ENCODE results near the gene WBP2. TPM values are rescaled to one million over a fixed set of nuclear protein-coding genes. Genes with fewer than 3 reads are reported as not detected.

Gene WBP2
- total and polyA plus RNA-seq, 2 of the 13 experiments (the other 11 are each of a cell fraction or from before 2014, with no cell fraction given) = 29.2 to 29.5 TPM

GRCh38 chr17:75893305-75894048 lies 38.3 kb upstream of the WBP2 start (continued):
- TF ChIP-seq ZNF407 (CRISPR knock-in tag; IDR thresholded peaks at IDR 0.05; ENCODE audit: not compliant biosample characterization) (peak; percentile 21), AGO2 (optimal IDR thresholded peaks at IDR 0.05; ENCODE audit: low read depth, low read length) (peak; percentile 17), SALL2 (CRISPR knock-in tag; IDR thresholded peaks at IDR 0.05) (0 out of 2 replicates have a peak, but pooled peaks have one; percentile 44), ZNF343 (CRISPR knock-in tag; IDR thresholded peaks at IDR 0.05) (0 out of 2 replicates have a peak, but pooled peaks have one; percentile 45), ATF7 (IDR thresholded peaks at IDR 0.05) (no peak), ATF7 (CRISPR knock-in tag; IDR thresholded peaks at IDR 0.05) (0 out of 2 replicates have a peak, but pooled peaks have one; percentile 18), HNF4G (IDR thresholded peaks at IDR 0.05; ENCODE audit: borderline replicate concordance, low read depth, low read length) (peak; percentile 7; the same call in 1 of the 2 replicates), HNF4G (CRISPR knock-in tag; IDR thresholded peaks at IDR 0.05; ENCODE audit: borderline replicate concordance, low read depth) (no peak), JDP2 (CRISPR knock-in tag; IDR thresholded peaks at IDR 0.05; ENCODE audit: borderline replicate concordance) (no peak), CCDC6 (CRISPR knock-in tag; IDR thresholded peaks at IDR 0.05) (no peak)
- TF ChIP-seq, protein P1, sequence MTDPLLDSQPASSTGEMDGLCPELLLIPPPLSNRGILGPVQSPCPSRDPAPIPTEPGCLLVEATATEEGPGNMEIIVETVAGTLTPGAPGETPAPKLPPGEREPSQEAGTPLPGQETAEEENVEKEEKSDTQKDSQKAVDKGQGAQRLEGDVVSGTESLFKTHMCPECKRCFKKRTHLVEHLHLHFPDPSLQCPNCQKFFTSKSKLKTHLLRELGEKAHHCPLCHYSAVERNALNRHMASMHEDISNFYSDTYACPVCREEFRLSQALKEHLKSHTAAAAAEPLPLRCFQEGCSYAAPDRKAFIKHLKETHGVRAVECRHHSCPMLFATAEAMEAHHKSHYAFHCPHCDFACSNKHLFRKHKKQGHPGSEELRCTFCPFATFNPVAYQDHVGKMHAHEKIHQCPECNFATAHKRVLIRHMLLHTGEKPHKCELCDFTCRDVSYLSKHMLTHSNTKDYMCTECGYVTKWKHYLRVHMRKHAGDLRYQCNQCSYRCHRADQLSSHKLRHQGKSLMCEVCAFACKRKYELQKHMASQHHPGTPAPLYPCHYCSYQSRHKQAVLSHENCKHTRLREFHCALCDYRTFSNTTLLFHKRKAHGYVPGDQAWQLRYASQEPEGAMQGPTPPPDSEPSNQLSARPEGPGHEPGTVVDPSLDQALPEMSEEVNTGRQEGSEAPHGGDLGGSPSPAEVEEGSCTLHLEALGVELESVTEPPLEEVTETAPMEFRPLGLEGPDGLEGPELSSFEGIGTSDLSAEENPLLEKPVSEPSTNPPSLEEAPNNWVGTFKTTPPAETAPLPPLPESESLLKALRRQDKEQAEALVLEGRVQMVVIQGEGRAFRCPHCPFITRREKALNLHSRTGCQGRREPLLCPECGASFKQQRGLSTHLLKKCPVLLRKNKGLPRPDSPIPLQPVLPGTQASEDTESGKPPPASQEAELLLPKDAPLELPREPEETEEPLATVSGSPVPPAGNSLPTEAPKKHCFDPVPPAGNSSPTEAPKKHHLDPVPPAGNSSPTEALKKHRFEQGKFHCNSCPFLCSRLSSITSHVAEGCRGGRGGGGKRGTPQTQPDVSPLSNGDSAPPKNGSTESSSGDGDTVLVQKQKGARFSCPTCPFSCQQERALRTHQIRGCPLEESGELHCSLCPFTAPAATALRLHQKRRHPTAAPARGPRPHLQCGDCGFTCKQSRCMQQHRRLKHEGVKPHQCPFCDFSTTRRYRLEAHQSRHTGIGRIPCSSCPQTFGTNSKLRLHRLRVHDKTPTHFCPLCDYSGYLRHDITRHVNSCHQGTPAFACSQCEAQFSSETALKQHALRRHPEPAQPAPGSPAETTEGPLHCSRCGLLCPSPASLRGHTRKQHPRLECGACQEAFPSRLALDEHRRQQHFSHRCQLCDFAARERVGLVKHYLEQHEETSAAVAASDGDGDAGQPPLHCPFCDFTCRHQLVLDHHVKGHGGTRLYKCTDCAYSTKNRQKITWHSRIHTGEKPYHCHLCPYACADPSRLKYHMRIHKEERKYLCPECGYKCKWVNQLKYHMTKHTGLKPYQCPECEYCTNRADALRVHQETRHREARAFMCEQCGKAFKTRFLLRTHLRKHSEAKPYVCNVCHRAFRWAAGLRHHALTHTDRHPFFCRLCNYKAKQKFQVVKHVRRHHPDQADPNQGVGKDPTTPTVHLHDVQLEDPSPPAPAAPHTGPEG (CRISPR knock-in tag; IDR thresholded peaks at IDR 0.05) = no peak

All from HepG2 (cell line).